GM23248 (cell line): ENCODE results near the gene KDELR1.

Experiments
- EZH2 ChIP-seq: fragments of 200-600 bp; sonication (generic); IDR thresholded peaks from 2 replicates; pipeline ENCODE4 v1.6.1; 2018; ENCODE audit warnings: antibody characterized with exemption, mild to moderate bottlenecking; ENCODE audit not compliant: insufficient read depth, poor library complexity, severe bottlenecking
- EZH2phosphoT487 ChIP-seq: fragments of 200-600 bp; sonication (generic); IDR thresholded peaks from 2 replicates; pipeline ENCODE4 v1.6.1; 2018; ENCODE audit warnings: antibody characterized with exemption, moderate library complexity, mild to moderate bottlenecking, low read depth; ENCODE audit not compliant: insufficient read depth

DNA sequence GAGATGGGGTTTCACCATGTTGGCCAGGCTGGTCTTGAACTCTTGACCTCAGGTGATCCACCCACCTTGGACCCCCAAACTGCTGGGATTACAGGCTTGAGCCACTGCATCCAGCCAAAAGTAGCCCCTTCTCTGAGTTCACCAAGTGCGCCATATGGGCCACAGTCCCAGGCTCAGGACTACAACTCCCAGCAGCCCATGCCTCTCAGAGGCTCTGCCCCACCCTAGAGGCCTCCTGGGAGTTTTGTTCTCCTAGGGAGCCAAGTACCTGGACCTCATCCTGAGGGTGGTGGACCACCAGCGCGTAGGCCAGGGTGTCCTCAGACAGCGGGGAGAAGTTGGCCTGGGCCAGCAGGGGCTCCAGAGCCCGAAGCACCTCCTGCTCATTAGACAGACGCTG, 46.5 kb downstream of the KDELR1 start:
- TF ChIP-seq EZH2 (no peak), EZH2phosphoT487 (no peak)
